WTC11 (cell line): ENCODE data around the gene VWA3B.

Source experiments
- ATF2 ChIP-seq: sonication (generic); formaldehyde crosslinking; IDR thresholded peaks from 2 replicates; pipeline ENCODE4 v1.8.1; 2022; ENCODE audit warnings: low read depth, missing genetic modification reagents, borderline replicate concordance
- CBFB ChIP-seq: sonication (generic); formaldehyde crosslinking; IDR thresholded peaks from 2 replicates; pipeline ENCODE4 v1.8.1; 2022; ENCODE audit warnings: mild to moderate bottlenecking, low read depth, missing genetic modification reagents
- CTCF ChIP-seq: fragments of 200-600 bp; IDR thresholded peaks from 2 replicates; pipeline ENCODE4 v1.8.0; 2022; ENCODE audit warnings: antibody characterized with exemption
- ESRRA ChIP-seq: sonication (generic); formaldehyde crosslinking; IDR thresholded peaks from 2 replicates; pipeline ENCODE4 v1.8.1; 2022; ENCODE audit warnings: mild to moderate bottlenecking, missing genetic modification reagents, borderline replicate concordance
- FOXJ3 ChIP-seq: sonication (generic); formaldehyde crosslinking; IDR thresholded peaks from 2 replicates; pipeline ENCODE4 v1.9.0; 2021; ENCODE audit warnings: missing genetic modification reagents, mild to moderate bottlenecking, borderline replicate concordance
- IRF2 ChIP-seq: sonication (generic); formaldehyde crosslinking; IDR thresholded peaks from 2 replicates; pipeline ENCODE4 v1.8.0; 2022; ENCODE audit warnings: low read depth, missing genetic modification reagents, borderline replicate concordance
- JUN ChIP-seq: sonication (generic); formaldehyde crosslinking; IDR thresholded peaks from 2 replicates; pipeline ENCODE4 v1.8.0; 2023; ENCODE audit warnings: mild to moderate bottlenecking, missing genetic modification reagents
- MAX ChIP-seq: sonication (generic); formaldehyde crosslinking; IDR thresholded peaks from 2 replicates; pipeline ENCODE4 v1.8.0; 2022; ENCODE audit warnings: mild to moderate bottlenecking, missing genetic modification reagents
- MXD4 ChIP-seq: fragments of 250-450 bp; sonication (Bioruptor Pico); IDR thresholded peaks from 2 replicates; pipeline ENCODE4 v1.8.0; 2021; ENCODE audit warnings: mild to moderate bottlenecking, moderate library complexity, borderline replicate concordance
- NFYB ChIP-seq: sonication (generic); formaldehyde crosslinking; conservative IDR thresholded peaks from 2 replicates; pipeline ENCODE4 v1.8.0; 2022; ENCODE audit warnings: low read depth, missing genetic modification reagents
- PRDM15 ChIP-seq: sonication (generic); formaldehyde crosslinking; IDR thresholded peaks from 2 replicates; pipeline ENCODE4 v1.8.0; 2022; ENCODE audit warnings: missing genetic modification reagents
- PREB ChIP-seq: sonication (generic); formaldehyde crosslinking; IDR thresholded peaks from 2 replicates; pipeline ENCODE4 v1.8.1; 2022; ENCODE audit warnings: mild to moderate bottlenecking, missing genetic modification reagents, moderate library complexity, borderline replicate concordance
- TCF7 ChIP-seq: sonication (generic); formaldehyde crosslinking; IDR thresholded peaks from 2 replicates; pipeline ENCODE4 v1.8.0; 2022; ENCODE audit warnings: mild to moderate bottlenecking, low read depth, missing genetic modification reagents, moderate library complexity
- ZBTB43 ChIP-seq: sonication (generic); formaldehyde crosslinking; IDR thresholded peaks from 2 replicates; pipeline ENCODE4 v1.8.1; 2023; ENCODE audit warnings: mild to moderate bottlenecking, missing genetic modification reagents

GRCh38 chr2:98277162-98277859, 190.3 kb downstream of the VWA3B start:
- no peak for TF ChIP-seq CTCF
- TF ChIP-seq ATF2 (CRISPR knock-in tag): no peak
- no peak for TF ChIP-seq PRDM15 (CRISPR knock-in tag)
- TF ChIP-seq ZBTB43 (CRISPR knock-in tag): no peak
- TF ChIP-seq NFYB (CRISPR knock-in tag): no peak
- no peak for TF ChIP-seq ESRRA
- TF ChIP-seq CBFB (CRISPR knock-in tag): no peak
- TF ChIP-seq MAX (CRISPR knock-in tag): no peak
- TF ChIP-seq IRF2 (CRISPR knock-in tag): no peak
- TF ChIP-seq JUN (CRISPR knock-in tag): no peak
- no peak for TF ChIP-seq PREB
- TF ChIP-seq MXD4 (CRISPR knock-in tag): no peak
- TF ChIP-seq TCF7 (CRISPR knock-in tag): no peak
- no peak for TF ChIP-seq FOXJ3 (CRISPR knock-in tag)
